Fibroblast of pulmonary artery (primary cell): ENCODE results near the gene VPS8.

ENCODE experiments used
- DNase-seq: peaks from one replicate; pipeline ENCODE4 v3.0.0-alpha.2; 2010; ENCODE audit warnings: low read depth
- H3K4me3 ChIP-seq: replicated peaks from 2 replicates; pipeline ENCODE4 v1.5.1; 2011; ENCODE audit warnings: low read depth, mild to moderate bottlenecking, control low read depth, low read length, moderate library complexity
- CTCF ChIP-seq: IDR thresholded peaks from 2 replicates; pipeline ENCODE4 v1.5.1; 2011; ENCODE audit warnings: mild to moderate bottlenecking, control low read depth, low read length, inconsistent platforms; ENCODE audit errors: missing control alignments

Gene VPS8

DNA sequence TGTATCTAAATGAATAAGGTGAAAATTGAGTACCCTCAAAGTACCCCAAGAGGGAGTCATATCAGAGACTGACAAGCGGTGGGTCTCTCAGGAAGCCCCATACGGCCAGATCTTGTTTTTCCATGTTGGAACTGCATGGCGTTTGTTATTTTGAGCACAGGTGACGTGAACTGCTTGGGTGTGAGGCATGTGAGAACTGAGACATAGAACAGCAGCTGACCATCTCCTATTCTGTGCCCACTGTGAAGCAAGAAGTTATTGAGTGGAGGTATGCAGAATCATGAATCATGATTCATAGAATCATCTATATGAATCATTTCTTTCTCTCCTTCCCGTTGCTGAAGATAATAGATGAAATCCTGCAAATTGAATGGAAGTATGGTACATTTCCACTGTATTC lies 4.6 kb downstream of the VPS8 start:
- no peak for TF ChIP-seq CTCF
- peak; percentile 18 for DNase-seq

GRCh38 chr3:184820525-184820924 lies 8.6 kb downstream of the VPS8 start:
- no peak for TF ChIP-seq CTCF
- H3K4me3 ChIP-seq, result no peak overlapping the region
- DNase-seq, result no peak

More for the DNA sequence above, 4.6 kb downstream of the VPS8 start:
- no peak overlapping the region for H3K4me3 ChIP-seq

GRCh38 chr3:184821034-184821433 lies 9.1 kb downstream of the VPS8 start:
- TF ChIP-seq CTCF, result no peak
- DNase-seq, result no peak

GRCh38 chr3:184822081-184822480 lies 10.1 kb downstream of the VPS8 start:
- no peak for TF ChIP-seq CTCF
- no peak overlapping the region for H3K4me3 ChIP-seq
- DNase-seq, result no peak

More at GRCh38 chr3:184821034-184821433, 9.1 kb downstream of the VPS8 start:
- no peak overlapping the region for H3K4me3 ChIP-seq

DNA sequence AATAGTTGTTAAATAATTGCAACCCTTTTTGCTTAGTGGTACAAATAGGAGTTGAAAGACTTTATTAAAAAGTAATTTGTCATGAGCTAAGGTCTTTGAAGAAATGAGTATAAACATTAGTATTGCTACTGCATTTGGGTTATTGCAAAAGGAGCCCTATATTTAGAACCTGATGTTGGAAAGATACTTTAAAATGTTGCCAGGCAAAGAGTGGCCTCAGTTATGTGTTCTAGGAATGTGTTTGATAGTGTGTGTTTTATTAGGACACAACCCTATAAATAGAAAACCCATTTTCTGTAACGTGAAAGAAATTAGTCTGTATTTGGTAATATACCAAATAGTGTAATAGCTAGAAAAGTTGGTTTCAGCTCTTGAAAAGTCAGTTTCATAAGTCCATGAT lies 10.7 kb downstream of the VPS8 start:
- no peak overlapping the region for H3K4me3 ChIP-seq
- no peak for DNase-seq
- TF ChIP-seq CTCF, result no peak

GRCh38 chr3:184823990-184824389 lies 12.0 kb downstream of the VPS8 start:
- no peak for TF ChIP-seq CTCF
- no peak overlapping the region for H3K4me3 ChIP-seq
- DNase-seq, result no peak

DNA sequence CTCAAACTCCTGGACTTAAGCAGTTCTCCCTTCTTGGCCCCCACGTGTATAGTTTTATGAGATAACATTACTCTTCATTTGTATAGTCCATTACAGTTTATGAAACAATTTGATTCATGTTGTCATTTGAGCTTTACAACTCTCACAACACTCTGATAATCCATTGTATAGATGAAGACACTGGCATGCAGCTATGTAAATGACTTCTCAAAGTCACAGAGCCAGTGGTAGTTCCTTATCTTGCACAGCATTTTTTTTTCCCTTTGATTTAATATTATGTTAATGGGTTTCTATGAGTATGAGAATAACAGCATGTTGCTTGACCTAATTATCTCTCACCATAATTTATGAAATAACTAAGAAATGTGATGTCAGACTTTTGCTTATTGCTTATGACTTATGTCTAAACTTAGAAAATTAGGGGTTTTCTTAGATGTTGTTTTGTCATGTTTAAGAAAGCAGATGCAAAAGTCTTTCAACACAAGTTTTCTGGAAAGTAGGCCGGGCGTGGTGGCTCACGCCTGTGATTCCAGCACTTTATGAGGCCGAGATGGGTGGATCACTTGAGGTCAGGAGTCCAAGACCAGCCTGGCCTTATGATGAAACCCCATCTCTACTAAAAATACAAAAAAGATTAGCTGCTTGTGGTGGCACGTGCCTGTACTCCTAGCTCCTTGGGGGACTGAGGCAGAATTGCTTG lies 13.3 kb downstream of the VPS8 start:
- no peak for TF ChIP-seq CTCF
- no peak for DNase-seq
- no peak overlapping the region for H3K4me3 ChIP-seq
